Inflammatory macrophage treated with lipopolysaccharide for 4 hours (primary cell): ENCODE results near the gene GRIFIN.

Source experiments
- DNase-seq: peaks from one replicate; pipeline ENCODE4 v3.0.0-alpha.2; 2020

GRIFIN gene

DNA sequence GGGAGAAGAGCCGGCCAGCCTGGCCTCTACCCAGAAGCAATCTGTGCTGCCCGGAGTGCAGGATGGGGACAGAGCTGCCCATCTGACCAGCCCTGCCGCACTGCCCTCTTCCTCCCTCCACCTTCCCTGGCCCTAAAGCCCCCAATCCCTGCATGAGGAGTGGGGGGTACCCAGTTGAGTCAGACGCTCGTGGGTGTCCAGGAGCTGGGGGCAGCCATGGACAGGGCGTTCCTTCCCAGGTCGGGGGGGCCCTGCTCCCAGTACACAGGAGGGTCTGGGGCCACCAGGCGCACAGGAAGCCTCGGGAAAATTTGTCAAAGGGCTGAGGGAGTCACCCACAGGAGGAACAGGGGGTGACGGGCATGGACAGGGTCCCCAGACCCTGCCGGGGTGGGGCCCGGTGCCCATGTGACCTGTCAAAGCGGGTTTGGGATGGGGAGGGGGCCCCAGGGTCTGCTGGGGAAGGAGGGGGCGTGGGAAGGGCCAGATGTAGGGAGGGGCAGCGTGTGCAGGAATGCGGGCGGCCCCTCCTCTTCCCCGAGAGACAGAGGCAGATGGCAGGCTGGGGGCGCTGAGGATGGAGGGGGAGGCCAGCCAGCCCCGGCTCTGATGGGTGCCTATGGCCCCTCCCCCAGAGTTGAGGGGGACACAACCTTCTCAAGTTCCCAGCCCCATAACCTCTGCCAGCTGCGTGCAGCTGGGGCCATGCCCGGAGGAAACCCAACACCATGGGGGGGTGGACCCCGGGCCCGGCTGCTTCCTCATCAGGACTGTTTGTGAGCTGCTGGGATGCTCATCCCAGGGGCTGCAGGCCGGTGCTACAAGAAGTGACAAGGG lies 21.5 kb upstream of the GRIFIN start:
- no peak for DNase-seq

DNA sequence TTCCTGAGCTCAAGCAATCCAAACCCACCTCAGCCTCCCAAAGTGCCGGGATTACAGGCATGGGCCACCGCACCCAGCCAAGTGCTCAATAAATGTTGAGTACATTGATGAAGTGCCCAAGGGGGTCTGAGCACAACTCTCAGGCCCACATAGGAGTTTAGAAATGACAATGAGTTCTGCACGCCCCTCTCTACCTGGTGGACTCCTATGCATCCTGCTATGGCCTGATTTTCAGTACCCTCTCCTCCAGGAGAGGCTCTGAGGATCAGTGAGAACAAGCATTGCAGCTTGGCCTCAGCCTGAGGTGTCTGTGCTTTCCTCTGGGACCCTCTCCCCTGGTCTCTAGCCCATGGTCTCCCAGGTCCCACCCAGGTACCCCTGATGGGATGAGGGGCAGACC lies 20.9 kb upstream of the GRIFIN start:
- no peak for DNase-seq

DNA sequence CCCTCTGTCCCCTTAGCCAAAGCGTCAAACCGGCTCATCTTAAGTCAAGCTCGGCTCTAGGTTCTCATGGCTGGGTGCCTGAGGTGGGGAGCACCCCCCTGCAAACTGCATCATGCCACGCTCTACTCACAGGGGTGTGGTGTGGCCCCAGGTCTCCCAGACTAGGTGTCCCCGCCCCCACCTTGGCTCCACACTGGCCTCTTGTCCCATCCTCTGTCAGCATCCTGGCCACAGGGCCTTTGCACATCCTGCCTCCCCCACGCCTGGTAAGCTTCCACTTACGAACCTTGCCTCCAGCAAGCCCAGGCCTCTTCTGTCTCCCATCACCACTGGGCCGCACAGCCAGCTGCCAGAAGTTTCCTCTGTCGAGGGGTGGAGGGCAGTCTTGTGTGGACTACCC lies 20.2 kb upstream of the GRIFIN start:
- no peak for DNase-seq

DNA sequence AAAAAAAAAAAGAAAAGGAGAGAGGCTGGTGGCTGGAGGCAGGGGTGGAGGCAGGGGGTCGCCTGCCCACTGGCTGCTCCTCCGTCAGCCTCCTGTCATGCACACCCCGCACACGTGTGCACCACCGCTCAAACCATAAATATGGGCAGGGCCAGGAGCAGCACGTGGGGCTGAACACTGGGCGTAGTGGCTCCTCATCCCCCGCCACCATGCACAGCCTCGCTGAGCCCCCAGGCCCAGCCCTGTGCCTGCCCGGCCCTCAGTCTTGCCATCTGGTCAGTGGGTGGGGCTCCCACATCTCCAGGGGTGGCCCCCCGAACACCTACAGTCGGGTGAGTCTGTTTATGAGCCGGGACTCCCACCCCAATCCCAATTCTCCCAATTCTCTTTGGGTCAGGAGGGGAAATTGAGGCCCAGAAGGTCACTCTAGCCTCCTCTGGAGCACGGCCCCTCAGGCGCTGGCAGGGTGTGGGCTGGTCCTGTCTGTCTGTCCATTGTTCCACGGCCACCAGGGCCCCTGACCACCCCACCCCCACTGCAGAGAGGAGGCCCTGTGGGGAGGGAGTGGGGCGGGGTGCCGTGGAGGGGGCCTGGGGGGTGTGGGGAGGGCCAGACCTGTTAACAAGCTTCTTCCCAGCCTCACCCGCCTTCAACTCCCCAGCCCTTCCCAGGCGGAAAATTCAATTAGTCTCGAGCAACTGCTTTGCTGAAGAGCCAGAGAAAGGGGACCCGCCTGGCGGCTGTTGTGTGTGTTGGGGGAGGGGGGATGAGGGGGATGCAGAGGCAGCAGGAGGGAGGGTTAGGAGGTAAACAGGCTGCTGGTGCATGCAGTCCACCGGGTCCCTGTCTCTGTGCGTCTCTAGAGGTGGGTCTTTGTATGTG lies 19.5 kb upstream of the GRIFIN start:
- DNase-seq, result no peak

DNA sequence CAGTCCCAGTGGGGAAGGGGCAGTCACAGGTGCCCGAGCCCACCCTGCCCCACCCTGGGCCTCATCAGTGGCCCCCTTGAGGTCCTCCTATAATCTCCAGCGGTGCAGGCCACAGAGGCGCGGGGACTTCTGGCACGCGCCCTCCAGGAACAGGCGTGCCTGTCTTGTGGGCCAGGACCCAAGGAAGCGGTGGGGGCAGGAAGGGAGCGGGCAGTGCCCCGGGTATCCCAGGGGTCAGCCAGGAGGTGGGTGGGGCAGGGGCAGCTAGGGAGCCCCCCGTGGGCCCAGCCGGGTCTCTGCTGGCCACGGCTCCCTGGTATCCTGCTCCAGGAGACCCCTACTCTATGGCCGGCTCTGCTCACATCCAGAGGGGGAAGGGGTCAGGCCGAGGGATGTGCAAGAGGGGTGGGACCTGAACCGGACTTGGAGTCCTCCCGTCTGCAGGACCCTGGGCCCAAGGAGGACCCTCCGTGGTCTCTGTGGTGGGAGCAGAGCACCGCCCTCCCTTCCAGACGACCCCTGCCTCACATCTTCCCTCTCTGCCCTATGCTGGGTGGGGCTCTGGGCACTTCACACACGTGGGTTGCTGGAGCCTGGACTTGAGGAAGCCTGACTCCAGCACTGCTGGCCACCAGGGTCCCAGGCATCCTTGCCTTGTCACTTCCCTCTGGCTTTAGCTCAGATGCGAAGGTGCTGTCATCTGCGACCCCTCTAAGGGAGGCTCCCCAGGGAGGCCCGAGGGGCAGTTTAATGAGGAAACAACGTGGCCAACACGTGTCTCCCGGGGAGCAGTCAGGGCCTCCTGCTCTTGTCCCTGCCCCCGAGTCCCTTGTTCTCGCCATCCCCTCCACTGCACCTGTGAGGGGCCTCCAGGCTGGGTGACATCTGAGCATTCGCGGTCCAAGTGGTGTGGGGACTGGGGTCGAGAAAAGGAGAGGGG lies 18.3 kb upstream of the GRIFIN start:
- no peak for DNase-seq

DNA sequence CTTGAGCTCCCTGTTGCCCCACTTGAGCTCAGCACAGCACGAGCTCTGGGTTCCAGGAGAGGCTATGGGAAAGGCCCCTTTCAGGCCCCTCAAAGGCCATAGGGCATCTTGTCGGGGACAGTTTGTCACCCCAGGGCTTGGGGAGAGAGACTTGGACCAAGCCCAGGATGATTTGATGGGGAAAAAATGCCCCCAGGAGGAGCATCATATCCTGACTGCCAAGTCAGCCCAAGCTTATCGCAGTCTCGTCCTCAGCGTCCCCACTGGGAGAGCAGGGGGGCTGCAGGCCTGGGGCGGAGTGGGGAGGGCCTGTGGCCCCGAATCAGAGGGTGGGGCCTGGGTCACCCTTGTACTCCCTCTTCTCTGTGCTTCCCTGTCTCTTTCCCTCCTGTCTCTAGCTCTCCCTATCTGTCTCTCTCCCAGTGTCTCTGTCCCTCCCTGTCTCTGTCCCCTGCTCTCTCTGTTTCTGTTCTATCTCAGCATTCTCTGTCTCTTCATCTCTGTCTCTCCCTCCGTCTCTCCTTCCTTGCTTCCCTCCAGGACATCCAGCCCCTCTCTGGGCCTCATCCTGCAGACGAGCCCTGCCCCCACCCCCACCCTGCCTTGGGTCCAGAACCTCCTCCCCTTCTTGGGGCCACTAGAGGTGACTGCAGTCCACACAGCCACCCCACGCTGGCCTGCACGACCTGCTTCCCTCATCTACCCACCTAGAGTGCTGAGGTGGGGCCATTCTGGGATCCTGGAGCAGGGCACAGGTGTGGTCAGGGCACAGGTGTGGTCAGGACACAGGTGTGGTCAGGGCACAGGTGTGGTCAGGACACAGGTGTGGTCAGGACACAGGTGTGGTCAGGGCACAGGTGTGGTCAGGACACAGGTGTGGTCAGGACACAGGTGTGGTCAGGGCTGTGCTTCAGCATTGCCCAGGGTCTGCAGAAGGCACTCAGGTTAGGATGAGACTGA lies 17.3 kb upstream of the GRIFIN start:
- no peak for DNase-seq

DNA sequence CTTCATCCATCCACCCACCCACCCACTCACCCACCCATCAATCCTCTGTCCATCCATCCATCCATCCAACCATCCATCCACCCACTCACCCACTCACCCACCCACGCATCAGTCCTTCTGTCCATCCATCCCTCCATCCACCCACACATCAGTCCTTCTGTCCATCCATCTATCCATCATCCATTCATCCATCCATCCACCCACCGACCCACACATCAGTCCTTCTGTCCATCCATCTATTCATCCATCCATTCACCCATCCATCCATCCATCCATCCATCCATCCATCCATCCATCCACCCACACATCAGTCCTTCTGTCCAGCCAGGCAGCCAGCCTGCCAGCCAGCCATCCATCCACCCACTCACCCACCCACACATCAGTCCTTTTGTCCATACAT lies 15.8 kb upstream of the GRIFIN start:
- DNase-seq, result no peak

DNA sequence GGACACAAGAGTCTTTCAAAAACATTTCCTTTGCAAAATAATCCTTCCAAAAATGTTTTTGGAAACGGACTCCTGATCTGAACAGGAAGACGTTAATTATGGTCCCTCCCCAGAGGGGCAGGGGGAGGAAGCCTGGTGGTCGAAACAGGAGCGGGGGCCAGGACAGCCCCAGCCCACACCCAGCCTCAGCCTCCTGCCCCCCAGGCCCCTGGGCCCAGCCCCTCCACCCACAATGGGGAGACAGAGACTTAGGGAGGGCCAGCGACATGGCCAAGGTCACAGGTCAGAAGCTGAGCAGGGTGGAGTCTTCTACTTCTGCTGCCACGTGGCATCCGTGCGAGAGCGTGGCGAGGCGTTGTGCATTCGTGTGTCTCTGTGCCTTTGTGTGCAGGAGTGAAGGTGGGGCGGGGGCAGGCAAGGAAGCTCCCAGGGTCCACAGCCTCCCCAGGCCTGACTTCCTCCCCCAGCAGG lies 14.0 kb upstream of the GRIFIN start:
- no peak for DNase-seq

DNA sequence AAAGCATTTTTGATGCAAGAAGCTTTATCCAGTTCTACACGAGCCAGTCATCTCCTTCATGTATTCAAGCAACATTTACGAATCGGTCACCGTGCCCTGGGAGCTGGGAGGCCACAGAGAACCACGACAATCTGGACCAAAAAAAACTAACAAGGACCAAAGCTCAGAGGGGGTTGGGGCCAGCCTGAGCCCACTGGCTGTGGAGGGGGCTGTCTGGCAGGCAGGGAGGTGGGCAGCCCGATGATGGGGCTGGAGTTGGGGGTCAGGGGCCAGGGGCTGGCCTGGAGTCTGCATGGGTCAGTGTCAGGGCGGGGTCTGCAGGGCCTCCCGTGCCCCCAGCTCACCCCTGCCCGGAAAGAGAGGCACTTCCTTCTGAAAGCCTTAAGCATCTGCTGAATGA lies 12.5 kb upstream of the GRIFIN start:
- DNase-seq, result no peak

DNA sequence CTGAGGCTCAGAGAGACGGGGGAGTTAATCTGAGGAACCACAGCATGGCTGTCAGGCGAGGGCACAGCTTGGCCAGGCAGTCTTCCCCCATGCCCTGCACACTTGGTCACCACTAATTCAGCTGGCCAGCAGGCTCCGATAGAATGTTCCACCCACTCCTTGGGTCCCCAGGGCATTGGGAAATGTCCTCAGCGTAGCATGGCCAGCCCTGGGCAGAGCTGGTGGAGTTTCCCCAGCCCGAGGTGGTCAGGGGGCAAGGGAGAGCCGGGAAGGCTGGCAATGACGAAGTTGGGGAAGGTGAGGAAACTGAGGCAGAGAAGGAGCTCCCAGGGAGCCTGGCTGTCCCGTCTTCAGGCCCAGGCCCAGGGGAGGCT lies 12.1 kb upstream of the GRIFIN start:
- no peak for DNase-seq

DNA sequence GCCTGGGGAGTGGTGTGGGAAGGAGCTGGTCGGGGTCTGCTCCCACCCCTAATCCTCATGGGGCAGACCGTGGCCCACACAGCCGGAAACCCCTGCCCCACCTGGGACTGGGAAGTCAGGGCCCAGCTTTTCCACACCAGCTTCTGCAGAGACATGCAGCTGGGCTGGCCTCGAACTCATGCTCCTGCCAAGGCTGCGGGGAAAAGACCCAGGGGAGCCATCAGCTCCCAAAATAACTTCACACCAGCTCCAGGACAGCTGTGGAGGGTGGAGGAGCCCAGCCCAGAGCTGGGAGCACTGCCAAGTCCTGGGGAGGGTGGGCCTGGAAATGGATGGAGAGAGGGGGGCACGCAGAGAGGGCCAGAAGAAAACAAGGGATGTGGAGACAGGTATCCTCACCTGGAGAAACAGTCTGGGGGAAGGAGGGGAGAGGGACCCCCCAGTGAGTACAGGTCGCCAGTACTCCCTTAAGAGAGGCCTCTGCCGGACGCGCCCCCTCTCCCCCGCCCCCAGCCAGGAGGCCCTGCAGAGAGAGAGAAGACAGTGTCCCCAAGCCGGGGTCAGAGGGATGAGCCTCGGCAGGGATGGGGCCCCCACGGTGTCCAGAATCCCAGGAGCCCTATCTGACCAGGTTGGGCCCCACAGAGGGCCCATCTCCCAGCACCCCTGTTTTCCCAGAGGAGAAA lies 11.5 kb upstream of the GRIFIN start:
- DNase-seq, result no peak

DNA sequence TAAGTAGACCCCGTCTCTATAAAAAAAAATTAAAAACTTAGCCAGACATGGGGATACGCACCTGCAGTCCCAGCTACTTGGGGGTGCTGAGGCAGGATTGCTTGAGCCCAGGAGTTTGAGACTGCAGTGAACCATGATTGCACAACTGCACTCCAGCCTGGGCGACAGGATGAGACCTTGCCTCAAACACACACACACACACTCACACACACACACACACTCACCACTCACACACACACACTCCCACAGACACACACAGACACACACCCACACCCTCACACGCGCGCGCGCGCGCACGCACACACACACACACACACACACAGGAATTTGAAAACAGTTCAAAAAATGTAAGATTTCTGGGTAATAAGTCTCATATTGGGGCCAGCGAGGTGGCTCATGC lies 8.7 kb upstream of the GRIFIN start:
- DNase-seq, result no peak

DNA sequence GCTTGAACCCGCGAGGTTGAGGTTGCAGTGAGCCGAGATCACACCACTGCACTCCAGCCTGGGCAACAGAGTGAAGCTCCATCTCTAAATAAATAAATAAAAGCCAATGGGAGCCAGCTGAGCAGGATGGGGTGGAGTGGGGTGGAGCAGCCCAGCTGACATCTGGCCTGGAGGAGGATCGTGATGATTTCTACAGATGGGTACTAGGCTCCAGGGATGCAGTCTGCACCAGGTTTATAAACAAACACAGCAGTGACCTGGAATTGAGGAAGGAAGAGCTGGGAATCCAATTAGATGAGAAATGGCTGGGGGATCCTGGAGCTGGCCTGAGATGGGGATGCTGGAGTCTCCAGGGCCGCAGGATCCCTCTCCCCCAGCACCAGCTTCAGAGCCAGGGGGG lies 7.3 kb upstream of the GRIFIN start:
- no peak for DNase-seq

DNA sequence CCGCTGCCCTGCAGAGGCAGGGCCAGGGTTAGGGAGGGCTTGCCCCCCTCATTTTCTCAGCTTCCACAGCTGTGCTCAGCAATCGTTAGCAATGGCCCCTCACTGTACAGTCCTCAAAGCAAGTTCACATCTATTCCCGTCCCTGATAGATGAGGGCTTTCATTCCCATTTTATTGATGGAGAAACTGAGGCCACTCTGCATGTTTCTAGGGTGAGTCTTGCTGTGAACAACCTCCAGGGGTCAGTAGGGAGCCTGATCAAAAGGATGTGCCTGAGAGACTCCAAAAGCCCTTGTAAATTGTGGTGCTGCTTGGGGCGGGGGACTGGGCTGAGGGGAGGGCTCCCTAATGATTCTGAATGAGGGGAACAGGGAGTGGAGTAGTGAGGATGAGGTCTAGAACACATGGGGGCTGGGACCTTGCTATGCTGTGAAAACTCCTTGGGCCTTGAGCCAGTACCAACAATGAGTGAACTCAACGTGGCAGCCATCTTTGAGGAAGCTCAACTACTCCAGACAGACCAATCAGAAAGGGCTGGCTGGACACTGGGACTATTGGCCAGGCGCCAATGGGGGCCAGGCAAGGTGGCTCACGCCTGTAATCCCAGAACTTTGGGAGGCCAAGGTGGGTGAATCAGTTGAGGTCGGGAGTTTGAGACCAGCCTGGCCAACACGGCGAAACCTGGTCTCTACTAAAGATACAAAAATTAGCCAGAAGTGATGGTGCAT lies 6.7 kb upstream of the GRIFIN start:
- no peak for DNase-seq

DNA sequence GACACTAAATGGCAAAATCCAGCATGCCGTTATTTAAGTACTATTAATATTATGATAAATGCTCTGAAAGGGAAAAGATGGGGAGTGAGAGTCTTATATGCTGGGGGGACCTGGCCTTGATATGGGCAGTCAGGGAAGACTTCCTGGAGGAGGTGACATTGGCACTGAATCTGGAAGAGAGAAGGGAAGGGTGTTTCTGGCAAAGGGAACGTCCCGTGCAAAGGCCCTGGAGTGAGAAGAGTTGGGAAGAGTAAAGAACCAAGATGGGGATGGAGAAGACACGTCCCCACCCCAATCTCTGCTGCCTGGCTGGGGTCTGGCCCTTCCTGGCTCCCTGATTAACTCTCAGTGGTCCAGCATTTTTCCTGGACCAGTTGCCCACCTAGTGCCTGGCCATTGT lies 5.0 kb upstream of the GRIFIN start:
- DNase-seq, result no peak

DNA sequence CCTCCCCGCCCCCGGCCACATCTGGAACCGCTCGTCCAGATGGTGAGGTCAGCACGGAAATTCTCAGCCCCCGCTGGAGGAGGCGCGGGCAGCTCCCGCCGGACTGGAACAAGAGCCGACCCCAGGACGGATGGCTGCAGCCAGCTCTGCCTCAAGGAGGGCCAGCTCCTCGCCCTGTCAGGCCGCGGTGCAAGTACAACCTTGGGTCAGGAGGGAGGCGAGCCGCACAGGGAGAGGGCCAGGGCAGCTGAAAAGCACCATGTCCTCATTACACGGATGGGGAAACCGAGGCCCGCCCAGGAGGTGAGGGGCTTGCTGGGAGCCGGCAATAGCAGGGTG lies 3.8 kb upstream of the GRIFIN start:
- DNase-seq, result no peak

DNA sequence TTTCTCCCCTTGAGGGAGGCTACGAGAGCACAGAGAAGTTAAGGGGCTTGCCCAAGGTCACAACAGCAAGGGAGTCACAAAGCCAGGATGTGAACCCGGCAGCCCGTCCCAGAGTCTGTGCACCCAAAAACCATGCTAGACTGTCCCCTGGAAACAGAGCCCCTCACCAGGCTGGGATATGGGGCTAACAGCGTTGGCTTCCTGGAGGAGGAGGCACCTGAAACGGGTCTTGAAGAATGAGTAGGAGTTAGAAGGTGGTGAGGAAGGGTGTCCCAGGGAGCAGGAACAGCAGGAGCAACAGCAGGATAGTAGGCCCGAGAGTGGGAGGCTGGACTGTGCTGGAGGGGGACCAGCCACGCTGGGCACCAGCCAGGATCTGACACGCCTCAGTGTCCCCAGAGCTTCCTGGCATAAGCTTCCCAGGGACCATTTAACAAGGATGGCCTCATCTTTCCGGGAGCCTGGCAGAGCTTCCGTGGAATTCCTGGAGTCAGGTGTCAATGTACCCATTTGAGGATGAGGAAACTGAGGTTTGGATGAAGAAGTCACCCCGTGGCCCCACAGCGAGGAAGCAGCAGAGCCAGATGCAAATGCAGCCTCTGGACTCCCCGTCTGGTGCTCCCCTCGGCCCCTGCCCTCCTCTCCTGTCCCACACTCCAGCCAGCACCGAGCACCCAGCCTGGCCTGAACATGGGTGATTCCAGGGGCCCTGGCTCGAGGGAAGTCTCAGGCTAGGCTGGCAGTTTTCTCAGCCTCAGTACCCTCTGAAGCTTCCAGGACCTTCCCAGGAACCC lies 3.3 kb upstream of the GRIFIN start:
- DNase-seq, result no peak

DNA sequence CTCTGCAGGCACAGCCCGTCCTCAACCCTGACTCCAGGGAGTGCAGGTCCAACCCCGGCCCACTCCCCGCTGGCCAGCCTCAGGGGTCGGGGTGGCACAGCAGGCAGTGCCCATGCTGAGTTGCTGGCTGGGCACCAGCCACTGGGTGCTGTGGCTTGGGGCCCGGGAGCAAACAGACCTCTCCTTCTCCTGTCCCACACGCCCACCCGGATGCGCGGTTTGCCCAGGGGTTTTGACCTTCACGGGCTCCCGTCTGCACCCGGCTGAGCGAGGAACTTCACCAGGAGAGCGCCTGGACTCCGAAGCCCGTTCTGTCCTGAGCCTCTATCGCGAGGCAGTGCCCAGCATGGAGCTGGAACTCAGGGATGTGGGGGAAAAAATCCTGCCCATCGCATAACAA lies 2.6 kb upstream of the GRIFIN start:
- no peak for DNase-seq

DNA sequence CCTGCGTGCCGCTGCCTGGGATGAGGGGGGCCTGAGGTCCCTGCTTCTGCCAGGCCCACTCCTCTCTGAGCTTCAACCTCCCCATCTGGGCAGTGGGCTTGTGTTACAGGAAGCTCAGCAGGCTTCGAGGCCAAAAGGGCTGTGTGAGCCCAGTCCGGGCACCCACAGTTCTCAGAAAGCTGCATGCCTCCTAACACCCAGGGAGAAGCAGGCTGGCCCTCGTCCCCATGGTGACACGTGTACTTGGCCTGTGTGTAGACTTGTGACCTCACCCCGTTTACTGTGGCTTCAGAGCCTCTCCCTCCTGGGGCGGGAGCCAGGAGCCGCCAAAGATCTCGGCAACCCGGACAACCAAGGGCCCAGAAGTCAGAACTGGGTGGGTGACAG lies 2.2 kb upstream of the GRIFIN start:
- DNase-seq, result peak; percentile 24
